SK-N-SH (cell line): ENCODE measurements around the gene TOM1L2. TPM values are rescaled to one million over a fixed set of nuclear protein-coding genes. Genes with fewer than 3 reads are reported as not detected.

Experiments used
- CTCF ChIA-PET: fragments of 300-600, 350-600 bp; formaldehyde crosslinking; extraction: SDS; loops from one replicate; lab custom pipeline; 2021; lab: Yijun Ruan, JAX
- POLR2A ChIA-PET: fragments of 350-600 bp; sonication (Branson Sonifier 250); formaldehyde crosslinking; extraction: SDS; loops from one replicate; lab custom pipeline; 2020; ENCODE audit warnings: antibody characterized with exemption, inconsistent platforms; lab: Yijun Ruan, JAX
- DNase-seq: peaks from one replicate; pipeline ENCODE4 v3.0.0; 2012
- H2AFZ ChIP-seq: fragments of 200-600 bp; sonication (generic); 2 replicates; pipeline ENCODE4 v1.8.1; 2016; ENCODE audit warnings: antibody characterized with exemption, mild to moderate bottlenecking, low read depth
- H3F3A ChIP-seq: fragments of 200-600 bp; sonication (generic); replicated peaks from 2 replicates; pipeline ENCODE3; 2016; ENCODE audit warnings: antibody characterized with exemption, mild to moderate bottlenecking; ENCODE audit not compliant: insufficient read depth
- H3K27ac ChIP-seq, 2 experiments: fragments of 200-500 bp in 1 of 2; fragments of 200-600 bp in 1 of 2; sonication (Bioruptor generic) in 1 of 2; sonication (generic), shearing (Covaris generic) in 1 of 2; 2 replicates each; pipeline versions ENCODE4 v1.5.1 to v1.6.1; 2014 to 2016; ENCODE audit warnings: low read depth in 2 of 2, inconsistent platforms in 1 of 2, low read length in 1 of 2, mild to moderate bottlenecking in 1 of 2, mixed read lengths in 1 of 2
- H3K27me3 ChIP-seq: fragments of 200-600 bp; sonication (generic), shearing (Covaris generic); 2 replicates; pipeline ENCODE4 v1.6.1; 2016; ENCODE audit warnings: mixed run types; ENCODE audit not compliant: insufficient read depth
- H3K36me3 ChIP-seq, 2 experiments: fragments of 200-500 bp in 1 of 2; fragments of 200-600 bp in 1 of 2; sonication (Bioruptor generic) in 1 of 2; sonication (generic) in 1 of 2; replicated peaks in 1 of 2; 2 replicates each; pipeline versions ENCODE3 to v1.5.1; 2014 to 2016; ENCODE audit warnings: low read length in 1 of 2, mild to moderate bottlenecking in 1 of 2; ENCODE audit not compliant: insufficient read depth in 2 of 2, control insufficient read depth in 1 of 2
- H3K4me1 ChIP-seq, 2 experiments: fragments of 200-500 bp in 1 of 2; fragments of 200-600 bp in 1 of 2; sonication (Bioruptor generic) in 1 of 2; sonication (generic), shearing (Covaris generic) in 1 of 2; 2 replicates each; pipeline versions ENCODE4 v1.5.1 to v1.6.1; 2014 to 2016; ENCODE audit warnings: low read depth in 1 of 2, low read length in 1 of 2, mixed run types in 1 of 2; ENCODE audit not compliant: insufficient read depth in 2 of 2, control insufficient read depth in 1 of 2
- H3K4me2 ChIP-seq: fragments of 200-600 bp; sonication (generic), shearing (Covaris generic); 2 replicates; pipeline ENCODE4 v1.6.1; 2017; ENCODE audit warnings: mixed run types
- H3K4me3 ChIP-seq, 2 experiments: fragments of 200-500 bp in 1 of 2; fragments of 200-600 bp in 1 of 2; sonication (Bioruptor generic) in 1 of 2; sonication (generic), shearing (Covaris generic) in 1 of 2; 2 replicates each; pipeline versions ENCODE4 v1.5.1 to v1.8.1; 2014 to 2016; ENCODE audit warnings: low read depth in 2 of 2, inconsistent platforms in 1 of 2, low read length in 1 of 2, mild to moderate bottlenecking in 1 of 2, mixed read lengths in 1 of 2, moderate library complexity in 1 of 2
- H3K79me2 ChIP-seq: fragments of 200-600 bp; sonication (generic); 2 replicates; pipeline ENCODE4 v1.8.1; 2017; ENCODE audit warnings: mild to moderate bottlenecking; ENCODE audit not compliant: insufficient read depth
- H3K9ac ChIP-seq: fragments of 200-600 bp; sonication (generic); 2 replicates; pipeline ENCODE4 v1.6.1; 2017; ENCODE audit warnings: mixed run types
- H3K9me2 ChIP-seq: fragments of 200-600 bp; sonication (generic); 2 replicates; pipeline ENCODE4 v1.6.1; 2017; ENCODE audit warnings: mixed run types
- H3K9me3 ChIP-seq: fragments of 200-600 bp; sonication (generic); 2 replicates; pipeline ENCODE4 v1.6.1; 2017; ENCODE audit warnings: mixed run types, mild to moderate bottlenecking, moderate library complexity
- H4K20me1 ChIP-seq: fragments of 200-600 bp; sonication (generic); 2 replicates; pipeline ENCODE4 v1.6.1; 2017; ENCODE audit warnings: mild to moderate bottlenecking, mixed run types; ENCODE audit not compliant: insufficient read depth
- EP300 ChIP-seq, 2 experiments: IDR thresholded peaks; 2 replicates each; pipeline versions ENCODE4 v1.4.0 to v1.6.1; 2012; ENCODE audit warnings: borderline replicate concordance in 1 of 2, low read depth in 1 of 2, low read length in 1 of 2
- FOSL2 ChIP-seq: IDR thresholded peaks from 2 replicates; pipeline ENCODE4 v1.4.0; 2012; ENCODE audit warnings: low read depth, mild to moderate bottlenecking, moderate library complexity, borderline replicate concordance
- FOXJ3 ChIP-seq: sonication (generic); formaldehyde crosslinking; IDR thresholded peaks from 2 replicates; pipeline ENCODE4 v1.5.1; 2020; ENCODE audit warnings: mild to moderate bottlenecking, missing genetic modification reagents
- GATA2 ChIP-seq: sonication (generic); formaldehyde crosslinking; IDR thresholded peaks from 2 replicates; pipeline ENCODE4 v1.5.0; 2020; ENCODE audit warnings: mild to moderate bottlenecking, missing genetic modification reagents
- JUND ChIP-seq: IDR thresholded peaks from 2 replicates; pipeline ENCODE4 v1.4.0; 2012
- POLR2AphosphoS5 ChIP-seq: IDR thresholded peaks from 2 replicates; pipeline ENCODE4 v1.6.1; 2012; ENCODE audit warnings: low read depth, low read length
- RCOR1 ChIP-seq: fragments of 150-350 bp; IDR thresholded peaks from 2 replicates; pipeline ENCODE4 v1.6.1; 2017; ENCODE audit warnings: antibody characterized with exemption, low read length
- RXRA ChIP-seq: IDR thresholded peaks from 2 replicates; pipeline ENCODE4 v1.4.0; 2012; ENCODE audit warnings: low read depth, mild to moderate bottlenecking, borderline replicate concordance
- TAF1 ChIP-seq: IDR thresholded peaks from 2 replicates; pipeline ENCODE4 v1.6.1; 2012; ENCODE audit warnings: low read depth, mild to moderate bottlenecking, low read length, moderate library complexity, borderline replicate concordance
- TCF12 ChIP-seq: IDR thresholded peaks from 2 replicates; pipeline ENCODE4 v1.4.0; 2012
- WGBS: methylation state at CpG from one replicate; pipeline ENCODE4 v1.1.6; 2017; ENCODE audit warnings: low lambda C conversion rate; 5-methylcytosine and 5-hydroxymethylcytosine counted together
- polyA plus RNA-seq, 3 experiments: library from polyadenylated mRNA; depleted of rRNA; stranded (reverse); fragments of >200 nt; gene quantifications; 2 replicates each; pipeline ENCODE4 v1.2.3, GENCODE V29; 2012

TOM1L2 gene
- polyA plus RNA-seq, 1 of the 3 experiments (the other 2 are of a cell fraction), result 85.4 TPM

GRCh38 chr17:18014006-18014405 is 41.8 kb upstream of the TOM1L2 start:
- Histone ChIP-seq H3K27me3 (no peaks in the 10 kb centered on the region), H3K4me2 (no peak overlapping the region), H3K9ac (no peak overlapping the region), H2AFZ (no peak overlapping the region), H3K4me3 (no peak overlapping the region), H3K36me3 (peaks cover 0 to 10% of the 10 kb centered on the region in 2 experiments), H3K9me2 (no peaks in the 10 kb centered on the region), H3K4me1 (peaks cover 5 to 32% of the 10 kb centered on the region in 2 experiments; a peak in 3 of 4 replicates), H4K20me1 (no peaks in the 10 kb centered on the region), H3K79me2 (no peaks in the 10 kb centered on the region), H3K9me3 (no peaks in the 10 kb centered on the region), H3K27ac (no peak overlapping the region), H3F3A (peaks cover 8% of the 10 kb centered on the region)
- POLR2A ChIA-PET, result no interaction called here
- no peak for TF ChIP-seq TAF1
- 90% methylated on average over 6 of the region's 6 CpGs for WGBS
- DNase-seq, result no peak
- CTCF ChIA-PET, result interaction anchor here (0.8 to 1.2 kb wide), 3 partner anchors 9 to 20 kb away, joined by 3 to 4 read pairs (median 3); no protein-coding TSS in a partner anchor

GRCh38 chr17:18011286-18011685 is 39.1 kb upstream of the TOM1L2 start:
- H3K4me2 ChIP-seq, result no peak overlapping the region
- no peak overlapping the region for H3K27ac ChIP-seq
- no peaks in the 10 kb centered on the region for H3K9me3 ChIP-seq
- no peak overlapping the region for H3K4me3 ChIP-seq
- peaks cover 11 to 35% of the 10 kb centered on the region in 2 experiments; a peak in 3 of 4 replicates for H3K4me1 ChIP-seq
- H3K36me3 ChIP-seq, result peaks cover 0 to 7% of the 10 kb centered on the region in 2 experiments
- no peak for DNase-seq
- H3K9ac ChIP-seq, result no peak overlapping the region
- no peaks in the 10 kb centered on the region for H3K79me2 ChIP-seq
- H3K9me2 ChIP-seq, result no peaks in the 10 kb centered on the region
- TF ChIP-seq RCOR1, result no peak
- TF ChIP-seq FOSL2, result no peak
- TF ChIP-seq RXRA, result no peak
- TF ChIP-seq FOXJ3 (CRISPR knock-in tag), result no peak
- POLR2A ChIA-PET, result no interaction called here
- no peak overlapping the region for H2AFZ ChIP-seq
- peaks cover 8% of the 10 kb centered on the region for H3F3A ChIP-seq
- CTCF ChIA-PET, result no interaction called here
- no peaks in the 10 kb centered on the region for H3K27me3 ChIP-seq
- H4K20me1 ChIP-seq, result no peaks in the 10 kb centered on the region
- 96% methylated on average over 3 of the region's 5 CpGs for WGBS

- Histone ChIP-seq H3K79me2 (no peaks in the 10 kb centered on the region), H3K27me3 (no peaks in the 10 kb centered on the region), H3K4me1 (peaks cover 11 to 34% of the 10 kb centered on the region in 2 experiments; a peak in 3 of 4 replicates), H3K9ac (no peak overlapping the region), H3K9me3 (no peaks in the 10 kb centered on the region), H3K4me3 (no peak overlapping the region), H2AFZ (no peak overlapping the region), H3K9me2 (no peaks in the 10 kb centered on the region), H3F3A (peaks cover 5% of the 10 kb centered on the region), H3K36me3 (no peaks in the 10 kb centered on the region)
- POLR2A ChIA-PET, result interaction anchor here (2.6 kb wide), 1 partner anchor 16 kb away, joined by 8 read pairs; no protein-coding TSS in a partner anchor
- TF ChIP-seq POLR2AphosphoS5 (no peak), JUND (no peak), RCOR1 (peak; percentile 72; the same call in 1 of the 2 replicates), GATA2 (CRISPR knock-in tag) (peak; percentile 84), TCF12 (no peak), EP300 (IDR thresholded peaks at IDR 0.05; ENCODE audit: borderline replicate concordance in 1 of 2, low read depth in 1 of 2, low read length in 1 of 2) (peak in 1 of 2 experiments; percentile 84; a peak in 2 of 4 replicates)
- TF ChIP-seq, all 33 proteins: peak for 3
- H4K20me1 ChIP-seq, result no peaks in the 10 kb centered on the region
- H3K4me2 ChIP-seq, result no peak overlapping the region
- peak; percentile 66 for DNase-seq
- CTCF ChIA-PET, result interaction anchor here (0.8 to 3.1 kb wide), 4 partner anchors 11 to 24 kb away, joined by 3 to 18 read pairs (median 7); no protein-coding TSS in a partner anchor
- H3K27ac ChIP-seq, result peak overlapping the region; percentile 27 to 77; a peak in 3 of 4 replicates
- WGBS, result 83% methylated on average over 2 of the region's 8 CpGs
These were observed 37.6 kb upstream of the TOM1L2 start for GRCh38 chr17:18009609-18010420.
